Stimulated activated CD8-positive, alpha-beta memory T cell treated with anti-CD3 and anti-CD28 coated beads, Interleukin-7, amount 100 ng/mL, for 48 hours (primary cell): Measurements from ENCODE around the gene SLC39A8.

Source experiments
- DNase-seq, 2 donors: peaks; one replicate each; pipeline ENCODE4 v3.0.0-alpha.2; 2020; ENCODE audit warnings: low read depth in 1 of 2; ENCODE audit errors: extremely low read depth in 1 of 2

The SLC39A8 gene

DNA sequence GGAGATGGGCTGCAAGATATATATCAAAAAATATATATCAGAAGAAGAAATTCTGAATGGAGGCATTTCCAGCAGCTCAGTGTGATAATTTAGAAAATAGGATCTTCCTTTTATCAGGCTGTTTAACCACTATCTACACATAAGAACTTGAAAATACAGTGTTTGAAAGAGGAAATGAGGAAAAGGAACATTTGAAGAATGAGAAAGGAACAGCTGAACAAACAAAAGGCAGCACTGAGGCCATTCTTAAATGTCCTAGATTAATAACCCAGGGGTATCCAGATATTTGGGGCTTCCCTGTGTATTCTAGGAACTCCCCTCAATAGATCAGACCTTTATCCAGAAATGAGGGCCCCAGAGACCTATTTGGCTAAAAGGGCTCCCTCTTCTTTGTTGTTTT is 4.1 kb downstream of the SLC39A8 start:
- no peak for DNase-seq

DNA sequence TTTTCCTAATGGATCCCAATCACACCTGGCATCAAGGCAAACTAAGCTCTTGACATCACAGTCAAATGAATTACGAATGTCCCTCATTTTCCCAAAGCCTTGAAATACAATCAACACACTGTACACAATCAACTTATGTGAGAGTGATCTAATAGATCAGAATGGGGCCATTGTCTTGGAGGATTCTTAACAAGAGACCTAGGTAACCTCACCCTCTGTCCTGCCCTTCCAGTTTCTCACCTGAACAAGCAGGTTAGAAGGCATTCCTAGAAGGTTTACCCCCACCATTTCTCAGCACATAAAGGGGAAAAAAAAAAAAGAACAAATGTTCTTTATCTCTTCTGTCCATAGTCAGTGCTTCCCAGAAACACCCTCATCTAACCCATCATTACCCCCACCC is 6.3 kb downstream of the SLC39A8 start:
- no peak for DNase-seq

DNA sequence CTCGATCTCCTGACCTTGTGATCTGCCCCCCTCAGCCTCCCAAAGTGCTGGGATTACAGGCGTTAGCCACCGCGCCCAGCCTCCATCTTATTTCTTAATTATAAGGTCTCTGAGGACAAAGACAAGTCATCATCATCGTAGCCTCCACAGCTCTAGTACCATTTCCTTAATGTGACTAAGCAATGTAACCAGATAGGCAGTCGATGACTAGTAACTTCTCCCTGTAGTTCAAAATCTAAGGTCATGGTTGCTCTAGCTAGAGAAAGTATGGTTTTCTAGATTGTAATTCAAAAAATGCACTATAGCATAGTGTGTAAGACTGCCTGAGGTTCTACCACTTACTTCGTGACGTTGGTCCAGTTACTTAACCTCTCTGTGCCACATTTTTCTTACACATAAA is 6.9 kb downstream of the SLC39A8 start:
- no peak for DNase-seq

DNA sequence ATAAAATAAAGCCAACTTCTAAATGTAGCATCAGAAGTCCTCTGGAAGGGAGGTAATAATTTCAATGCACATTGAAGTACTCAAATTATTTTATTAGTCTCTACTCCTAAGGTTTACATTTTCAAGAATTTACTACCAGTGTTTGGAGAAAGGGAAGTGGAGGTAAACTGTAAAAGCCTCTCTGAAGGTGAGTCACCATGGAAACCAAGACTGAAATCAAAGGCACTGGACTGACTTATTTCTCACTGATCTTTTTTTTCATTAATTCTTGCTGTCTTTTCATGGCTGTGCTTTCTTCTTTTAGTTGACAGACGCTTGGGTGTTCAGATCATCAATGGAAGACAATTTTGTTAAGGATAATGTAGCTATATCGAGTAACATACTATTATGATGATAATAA is 9.7 kb downstream of the SLC39A8 start:
- DNase-seq: no peak

DNA sequence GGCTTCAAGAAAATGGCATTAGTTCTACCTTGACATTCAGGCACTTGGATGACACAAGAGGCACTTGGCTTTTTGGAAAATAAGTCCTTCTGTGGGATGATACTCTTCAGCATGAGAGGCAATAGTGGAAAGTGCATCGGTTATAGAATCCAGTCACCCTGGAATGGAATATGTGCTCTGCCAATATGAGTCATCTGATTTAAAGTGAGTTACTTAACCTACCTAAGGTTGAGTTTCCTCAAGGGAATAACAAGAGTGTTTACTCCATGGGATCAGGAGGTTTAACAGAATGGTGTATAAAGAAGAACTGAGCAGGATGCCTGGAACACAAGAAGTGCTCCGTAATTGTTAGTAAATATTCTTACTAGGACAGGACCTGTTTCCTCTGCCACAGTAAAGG is 10.7 kb downstream of the SLC39A8 start:
- DNase-seq: no peak

DNA sequence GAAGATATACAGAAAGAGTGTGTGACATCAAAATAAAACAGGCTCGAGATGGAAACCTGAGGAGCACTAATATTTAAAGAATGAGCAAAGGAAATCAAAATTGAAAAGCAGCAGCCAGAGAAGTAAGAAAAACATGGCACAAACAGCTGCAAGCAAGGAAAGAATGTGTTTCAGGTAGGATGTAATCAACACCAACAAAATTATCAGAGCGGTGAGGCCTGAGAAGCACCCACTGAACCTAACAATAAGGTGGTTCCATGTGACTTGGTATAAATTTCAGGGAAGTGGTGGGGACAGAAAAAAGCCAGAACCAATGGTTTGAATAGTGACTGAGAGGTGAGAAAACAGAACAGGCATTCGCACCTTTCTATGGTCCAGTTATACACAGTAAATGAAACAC is 11.5 kb downstream of the SLC39A8 start:
- DNase-seq: no peak

DNA sequence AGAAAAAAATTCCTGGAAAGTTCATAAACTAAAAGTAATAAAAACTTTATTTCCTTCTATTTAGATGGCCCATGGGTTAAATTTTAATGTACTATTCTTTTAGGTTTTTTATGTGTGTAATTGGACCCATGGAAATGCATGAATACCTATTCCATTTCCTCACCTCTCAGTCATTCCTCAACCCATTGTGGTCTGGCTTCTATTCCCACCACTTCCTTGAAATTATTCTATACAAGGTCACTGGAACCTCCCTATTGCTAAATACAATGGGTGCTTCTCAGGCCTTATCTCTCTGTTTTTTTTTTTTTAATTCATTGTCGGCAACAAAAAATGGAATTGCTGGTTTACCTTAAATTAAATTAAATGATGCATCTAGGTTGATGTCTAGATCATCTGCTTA is 17.2 kb downstream of the SLC39A8 start:
- DNase-seq: no peak

DNA sequence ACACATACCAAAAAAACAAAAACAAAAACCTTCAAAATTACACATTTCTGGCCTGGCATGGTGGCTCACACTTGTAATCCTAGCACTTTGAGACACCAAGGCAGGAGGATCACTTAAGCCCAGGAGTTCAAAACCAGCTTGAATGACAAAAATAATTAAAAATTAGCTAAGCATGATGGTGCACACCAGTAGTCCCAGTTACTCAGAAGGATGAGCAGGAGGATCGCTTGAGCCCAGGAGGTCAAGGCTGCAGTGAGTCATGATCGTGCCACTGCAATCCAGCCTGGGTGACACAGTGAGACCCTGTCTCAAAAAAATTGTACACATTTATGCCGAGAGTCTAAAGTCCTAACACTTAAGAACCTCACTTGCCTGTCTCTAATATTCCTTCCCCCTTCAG is 18.3 kb downstream of the SLC39A8 start:
- no peak for DNase-seq

DNA sequence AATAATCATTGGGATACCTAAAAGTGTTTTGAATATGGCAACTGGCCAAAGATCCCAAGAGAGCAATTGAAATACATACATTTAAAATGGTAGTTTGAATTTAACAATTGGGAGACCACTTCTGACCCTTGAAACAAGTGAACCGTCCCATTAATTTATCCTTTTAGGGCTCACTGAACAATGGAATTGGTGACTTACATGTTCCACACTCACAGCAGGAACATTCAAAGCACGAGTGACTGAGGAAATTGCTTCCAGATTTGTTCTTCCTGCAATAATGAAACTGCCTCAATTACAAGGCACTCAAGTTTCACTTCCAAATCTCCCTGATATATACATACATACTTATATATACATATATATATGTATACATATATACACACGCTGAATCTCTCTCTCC is 20.6 kb downstream of the SLC39A8 start:
- DNase-seq: no peak

DNA sequence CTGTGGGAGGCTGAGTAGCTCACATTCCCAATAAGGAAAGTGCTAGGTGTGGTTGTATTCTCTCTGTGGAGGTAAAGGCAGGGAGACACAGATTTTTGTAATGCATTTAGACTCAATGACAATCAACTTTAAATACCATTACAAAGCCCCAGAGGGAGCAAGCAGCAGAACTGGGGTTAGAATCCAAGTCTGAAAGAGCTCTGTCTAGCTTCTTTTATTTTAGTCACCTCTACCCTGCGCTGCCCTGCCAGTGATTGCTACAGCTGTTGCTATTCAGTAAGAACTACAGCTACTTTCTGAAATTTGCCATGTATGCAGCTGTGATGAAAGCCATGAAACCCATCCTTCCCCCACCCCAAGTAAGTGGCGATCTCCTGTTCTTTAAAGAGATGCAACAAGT is 22.5 kb downstream of the SLC39A8 start:
- no peak for DNase-seq

DNA sequence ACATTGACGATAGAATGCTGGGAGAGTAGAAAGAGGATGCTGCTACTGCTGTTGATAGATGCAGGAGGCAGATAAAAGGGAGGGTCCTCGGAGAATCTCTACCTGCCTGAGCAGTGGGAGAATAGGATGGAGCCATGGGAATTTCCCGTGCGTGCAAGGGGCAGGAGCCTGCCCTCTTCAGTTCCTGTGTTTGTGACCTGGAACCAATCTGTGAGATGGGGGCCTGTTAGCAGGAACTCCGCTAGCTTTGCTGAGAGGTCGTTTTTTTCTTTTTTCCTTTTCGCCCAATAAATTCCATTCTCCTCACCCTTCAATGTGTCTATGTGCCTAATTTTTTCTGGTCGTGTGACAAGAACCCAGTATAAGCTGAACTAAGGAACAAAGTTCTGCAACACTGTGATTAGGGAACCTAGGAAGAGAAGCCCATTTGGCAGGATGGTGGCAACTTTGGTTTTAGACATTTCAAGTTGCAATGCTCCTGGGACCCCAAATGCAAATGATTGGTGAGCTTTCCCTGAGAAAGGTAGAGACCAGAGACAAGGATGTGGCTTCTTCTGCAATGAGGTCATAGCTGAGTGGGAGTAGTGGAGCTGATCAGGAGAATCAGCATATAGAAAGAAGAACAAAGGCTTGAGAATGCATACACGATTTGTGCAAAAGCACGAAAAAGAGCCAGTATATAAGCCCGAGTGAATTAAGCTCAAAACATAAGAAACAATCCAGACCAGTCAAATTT is 23.9 kb downstream of the SLC39A8 start:
- no peak for DNase-seq

DNA sequence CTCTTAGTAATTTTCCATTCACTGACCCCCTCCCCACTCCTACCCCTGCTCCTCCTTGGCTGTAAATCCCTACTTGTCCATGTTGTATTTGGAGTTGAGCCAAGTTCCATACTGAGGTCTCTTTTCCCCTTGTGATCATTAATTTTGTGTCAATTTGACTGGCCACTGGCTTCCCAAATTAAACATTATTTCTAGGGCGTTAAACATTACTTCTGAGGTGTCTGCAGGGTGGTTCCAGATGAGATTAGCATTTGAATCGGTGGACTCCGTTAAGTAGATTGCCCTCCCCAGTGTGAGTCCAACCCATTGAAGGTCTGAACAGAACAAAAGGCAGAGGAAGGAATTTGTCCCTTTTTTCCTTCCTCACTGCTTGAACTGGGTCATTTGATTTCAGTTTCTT is 25.7 kb downstream of the SLC39A8 start:
- no peak for DNase-seq

DNA sequence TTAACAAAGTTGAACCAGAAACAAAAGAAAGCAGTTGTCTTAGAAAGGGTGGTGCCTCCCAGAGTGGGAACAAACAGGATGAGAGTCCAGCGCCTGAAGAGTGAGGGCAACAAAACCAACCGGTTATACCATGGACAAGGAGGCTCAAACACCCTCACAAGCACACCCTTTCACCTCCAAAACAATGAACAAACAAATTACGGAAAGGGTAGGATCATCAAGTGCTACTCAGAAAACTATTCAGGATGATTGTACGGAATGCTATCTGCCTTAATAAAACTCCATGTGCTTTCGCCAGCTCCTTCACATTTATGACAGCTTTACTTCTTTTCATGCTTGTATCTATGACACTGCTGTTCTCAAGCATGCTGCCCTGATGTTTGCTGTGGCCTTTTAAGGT is 26.8 kb downstream of the SLC39A8 start:
- no peak for DNase-seq

DNA sequence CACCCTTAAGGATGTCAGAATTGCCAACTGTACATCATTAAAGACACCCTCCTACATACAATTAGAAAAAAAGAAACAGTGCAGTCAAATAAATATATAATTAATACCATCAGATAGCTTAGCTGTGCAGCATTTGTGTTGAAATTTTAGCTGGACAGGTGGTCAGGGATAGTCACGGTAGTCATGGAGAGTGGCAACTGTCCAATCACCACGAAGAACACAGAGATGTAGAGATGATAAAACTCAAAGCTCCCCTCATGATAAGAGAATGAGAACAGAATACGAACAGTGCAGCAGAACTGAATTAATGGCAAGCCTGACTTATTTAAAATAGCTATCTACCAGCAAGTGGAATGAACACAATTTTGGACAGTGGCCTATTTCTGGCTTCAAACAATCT is 27.2 kb downstream of the SLC39A8 start:
- no peak for DNase-seq

DNA sequence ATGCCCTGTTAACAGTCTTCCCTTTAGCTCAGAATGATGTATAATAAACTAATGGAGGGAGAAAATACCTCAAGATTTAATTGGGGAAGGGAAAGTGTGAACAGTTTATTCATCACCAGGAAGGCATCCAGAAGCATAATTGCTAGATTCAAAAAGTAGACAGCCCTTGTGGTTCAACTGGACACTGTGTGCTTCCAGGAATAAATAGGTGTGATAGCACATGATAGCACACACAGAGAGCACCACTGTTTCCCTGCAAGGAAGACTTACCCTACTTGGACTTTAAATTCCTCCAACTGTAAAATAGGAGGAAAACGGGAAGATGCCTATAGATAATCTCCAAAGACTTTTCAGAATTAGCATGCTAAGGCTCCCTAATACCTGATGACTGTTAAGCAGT is 27.8 kb downstream of the SLC39A8 start:
- no peak for DNase-seq

DNA sequence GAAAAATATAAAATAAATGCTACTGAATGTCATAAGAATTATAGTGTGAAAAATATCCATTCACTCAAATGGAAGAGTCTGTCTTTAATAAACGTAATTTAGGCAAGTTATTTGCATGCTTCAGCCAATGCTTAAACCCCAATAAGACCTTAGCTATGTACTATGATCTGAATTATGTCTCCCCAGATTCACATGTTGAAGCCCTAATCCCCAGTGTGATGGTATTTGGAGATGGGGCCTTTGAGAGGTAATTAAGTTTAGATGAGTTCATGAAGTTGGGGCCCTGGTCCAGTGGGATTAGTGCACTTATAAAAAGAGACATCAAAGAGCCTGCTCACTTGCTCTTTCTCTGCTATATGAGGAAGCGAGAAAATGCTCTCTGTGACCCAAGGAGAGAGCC is 28.7 kb downstream of the SLC39A8 start:
- DNase-seq: no peak

DNA sequence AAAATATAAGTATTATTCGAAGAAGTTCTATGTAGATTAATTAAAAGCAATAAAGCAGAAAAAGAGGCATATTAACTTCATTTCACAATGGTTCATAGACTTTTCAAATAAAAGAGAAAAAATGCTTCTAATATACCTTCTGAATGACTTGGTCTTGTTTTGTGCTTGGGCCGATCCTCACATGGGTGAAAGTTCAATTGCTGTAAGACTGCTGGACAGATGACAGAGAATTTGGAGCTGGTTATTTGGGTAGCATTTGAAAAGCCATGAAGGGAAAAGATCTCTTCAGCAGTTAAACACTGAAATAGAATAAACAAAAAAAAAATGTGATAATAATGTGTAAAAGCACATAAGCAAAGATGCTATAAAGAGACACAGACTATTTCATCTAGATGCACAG is 29.8 kb downstream of the SLC39A8 start:
- no peak for DNase-seq

DNA sequence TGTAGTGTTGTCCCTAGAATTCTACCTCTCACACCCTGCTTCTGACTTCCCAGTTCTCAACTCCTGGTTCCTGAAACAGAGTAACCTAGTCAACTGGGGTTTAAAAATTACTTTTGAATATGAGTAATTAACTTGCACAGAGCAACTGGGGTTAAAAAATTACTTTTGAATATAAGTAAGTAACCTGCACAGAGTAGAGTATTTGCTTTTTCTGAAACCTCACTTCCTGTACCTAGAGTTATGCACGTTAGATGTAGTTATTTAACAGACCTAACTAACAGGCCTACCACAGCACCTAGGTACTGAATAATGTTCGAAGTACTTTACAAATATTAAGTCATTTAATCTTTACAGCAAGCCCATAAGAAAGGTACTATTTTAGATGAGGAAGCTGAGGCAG is 32.9 kb downstream of the SLC39A8 start:
- no peak for DNase-seq

DNA sequence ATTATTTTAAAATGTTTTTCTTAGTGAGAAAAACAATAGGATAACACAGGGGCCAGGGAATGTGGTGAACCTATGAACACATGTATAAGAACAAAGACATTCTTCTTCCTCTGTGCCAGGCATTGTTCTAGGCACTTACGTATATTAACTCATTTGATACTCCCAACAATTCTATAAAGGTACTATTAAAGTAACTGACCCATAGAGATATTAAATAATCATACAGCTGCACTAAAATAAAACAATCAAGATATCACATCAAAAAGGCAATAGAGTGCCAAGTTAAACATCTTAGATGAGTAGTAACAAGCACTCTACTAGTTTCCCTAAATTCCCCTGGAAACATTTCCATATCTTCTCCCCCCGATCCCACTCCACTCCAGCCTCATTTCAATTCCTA is 33.4 kb downstream of the SLC39A8 start:
- DNase-seq: no peak

DNA sequence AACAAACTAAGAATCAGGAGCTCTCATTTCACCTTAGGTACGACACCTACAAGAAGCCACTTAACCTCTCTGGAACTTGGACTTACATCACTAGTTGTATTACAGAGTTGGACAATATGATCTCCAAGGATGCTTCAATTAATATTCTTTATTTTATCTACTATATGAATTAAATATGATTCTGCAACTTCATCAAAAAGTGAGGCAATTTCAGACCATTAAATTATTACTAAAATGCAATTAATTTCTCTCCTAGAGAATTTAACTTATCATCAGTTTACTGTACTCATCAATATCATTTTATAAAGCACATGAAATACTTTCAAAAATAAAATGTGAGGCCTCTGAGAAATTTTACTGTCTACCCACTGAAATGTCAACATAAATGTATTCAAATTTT is 33.9 kb downstream of the SLC39A8 start:
- DNase-seq: no peak

DNA sequence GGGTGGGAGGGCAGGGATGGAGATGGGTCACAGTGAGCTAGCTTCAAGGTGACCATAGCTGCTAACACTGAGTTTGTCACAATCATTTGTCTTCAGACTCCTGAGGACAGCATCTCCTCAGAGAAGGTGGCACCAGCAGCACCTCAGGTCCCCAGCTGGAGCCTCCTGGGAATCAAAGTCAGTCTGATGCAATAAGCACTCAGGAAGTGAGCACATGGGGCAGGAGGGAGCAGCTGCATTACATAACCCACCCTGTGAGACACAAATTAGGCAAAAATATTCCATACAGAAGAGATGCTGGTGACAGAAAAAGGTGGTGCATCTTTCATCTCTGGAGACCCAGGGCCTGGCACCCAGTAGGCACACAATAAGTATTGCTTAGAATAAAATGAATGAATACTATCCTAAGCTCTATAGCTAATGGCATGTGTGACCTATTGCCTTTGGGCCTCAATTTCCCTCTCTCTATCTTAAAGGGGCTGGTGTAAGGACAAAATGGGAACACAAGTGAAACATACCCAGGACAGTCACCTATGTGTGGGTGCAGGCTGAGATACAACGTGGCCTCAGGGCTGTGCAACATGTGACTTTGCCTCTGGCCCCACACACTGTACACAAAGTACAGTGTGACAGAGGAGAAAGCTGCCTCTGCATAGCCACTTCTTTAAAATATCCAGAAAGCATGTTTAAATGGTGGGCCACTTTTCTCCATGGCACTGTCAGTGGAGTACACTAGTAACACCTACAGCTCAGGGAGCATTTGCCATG is 37.1 kb downstream of the SLC39A8 start:
- no peak for DNase-seq

DNA sequence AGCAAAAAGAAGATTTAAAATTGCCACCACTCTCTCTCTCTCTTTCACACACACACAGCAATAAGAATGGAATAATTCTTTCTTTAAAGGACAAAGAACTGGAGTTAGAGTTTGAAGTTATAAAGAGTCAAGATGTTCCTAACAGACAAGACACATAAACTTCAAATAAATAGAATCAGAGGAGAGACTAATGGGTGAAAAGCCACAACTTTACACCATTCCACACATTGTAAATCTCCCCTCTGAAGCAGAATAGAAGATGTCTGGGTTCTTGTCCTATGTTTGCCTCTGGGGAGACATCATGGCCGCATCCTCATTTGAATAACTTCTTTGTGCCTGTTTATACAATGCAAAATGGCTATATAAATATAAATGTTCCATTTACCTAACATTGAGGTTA is 39.6 kb downstream of the SLC39A8 start:
- no peak for DNase-seq

DNA sequence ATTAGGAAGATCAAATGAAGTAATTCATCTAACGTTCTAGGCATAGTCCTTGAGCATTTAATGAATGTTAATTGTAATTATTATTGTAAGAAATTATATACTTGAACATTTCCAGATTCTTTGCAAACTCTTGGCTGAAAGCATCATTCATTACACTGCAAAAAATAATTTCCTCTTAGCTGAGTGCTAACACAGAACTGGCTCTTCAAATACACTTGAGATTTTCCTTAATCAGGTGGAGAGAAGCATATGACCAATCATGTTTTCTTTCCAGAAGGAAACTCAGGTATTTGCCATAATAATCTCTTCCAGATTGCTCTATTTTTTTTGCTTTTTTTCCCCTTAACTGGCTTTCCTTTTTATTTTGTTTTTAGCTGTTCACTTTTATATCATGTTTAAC is 42.5 kb downstream of the SLC39A8 start:
- DNase-seq: no peak
